Muscle layer of duodenum (tissue), 2 donors: ENCODE data around the gene C1orf56.
"Not testable (repeated sequence)": the region's sequence is repeated elsewhere in the genome, so short reads cannot be mapped to it uniquely, and the experiment has no call there.

Experiments
- H3K27ac ChIP-seq: one replicate; pipeline ENCODE4 v1.7.0; 2013; ENCODE audit warnings: mild to moderate bottlenecking, low read length
- H3K27me3 ChIP-seq: one replicate; pipeline ENCODE4 v1.7.0; 2013; ENCODE audit warnings: low read depth, mild to moderate bottlenecking, control low read depth, low read length
- H3K36me3 ChIP-seq, 2 donors: one replicate each; pipeline ENCODE4 v1.7.0; 2013; ENCODE audit warnings: low read length in 2 of 2, control low read depth in 1 of 2, mild to moderate bottlenecking in 1 of 2; ENCODE audit not compliant: insufficient read depth in 2 of 2, control insufficient read depth in 1 of 2
- H3K4me1 ChIP-seq, 2 donors: one replicate each; pipeline ENCODE4 v1.7.0; 2013; ENCODE audit warnings: low read length in 2 of 2, mild to moderate bottlenecking in 2 of 2, control low read depth in 1 of 2, moderate library complexity in 1 of 2; ENCODE audit not compliant: insufficient read depth in 2 of 2, control insufficient read depth in 1 of 2
- H3K4me3 ChIP-seq, 2 donors: one replicate each; pipeline ENCODE4 v1.7.0; 2013; ENCODE audit warnings: low read length in 2 of 2, low read depth in 1 of 2, mild to moderate bottlenecking in 1 of 2
- H3K9me3 ChIP-seq, 2 donors: one replicate each; pipeline ENCODE4 v1.7.0; 2013; ENCODE audit warnings: low read length in 2 of 2, control low read depth in 1 of 2, mild to moderate bottlenecking in 1 of 2; ENCODE audit not compliant: control insufficient read depth in 1 of 2
- donor health status: healthy.

The C1orf56 gene

DNA sequence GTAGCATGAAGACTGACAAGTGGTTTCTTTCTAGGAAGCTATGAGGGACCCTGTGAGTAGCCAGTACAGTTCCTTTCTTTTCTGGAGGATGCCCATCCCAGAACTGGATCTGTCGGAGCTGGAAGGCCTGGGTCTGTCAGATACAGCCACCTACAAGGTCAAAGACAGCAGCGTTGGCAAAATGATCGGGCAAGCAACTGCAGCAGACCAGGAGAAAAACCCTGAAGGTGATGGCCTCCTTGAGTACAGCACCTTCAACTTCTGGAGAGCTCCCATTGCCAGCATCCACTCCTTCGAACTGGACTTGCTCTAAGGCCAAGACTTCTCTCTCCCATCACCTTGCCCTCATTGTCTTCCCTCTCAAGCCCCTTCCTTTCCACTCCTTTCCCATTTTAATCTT, 19.6 kb downstream of the C1orf56 start:
- Histone ChIP-seq H3K27me3 (no peaks in the 10 kb centered on the region), H3K27ac (no peak overlapping the region), H3K4me1 (peaks cover 0 to 7% of the 10 kb centered on the region in 2 donors), H3K4me3 (no peak overlapping the region), H3K9me3 (no peaks in the 10 kb centered on the region), H3K36me3 (peaks cover 0 to 3% of the 10 kb centered on the region in 2 donors)

- Histone ChIP-seq H3K9me3 (no peaks in the 10 kb centered on the region), H3K4me1 (peaks cover 0 to 7% of the 10 kb centered on the region in 2 donors), H3K27ac (no peak overlapping the region), H3K36me3 (peaks cover 0 to 9% of the 10 kb centered on the region in 2 donors), H3K27me3 (no peaks in the 10 kb centered on the region), H3K4me3 (no peak overlapping the region)
Observed at GRCh38 chr1:151069103-151069486, 21.5 kb downstream of the C1orf56 start.

GRCh38 chr1:151070474-151071276, 23.1 kb downstream of the C1orf56 start, which contains the start of gene GABPB2:
TSS of gene GABPB2 (plus strand) at chr1:151070761. CDS start at chr1:151088190, 17,429 bp downstream.
- H3K4me3 ChIP-seq = peak within 1 kb of the TSS; percentile 80 to 95

GRCh38 chr1:151072224-151072623, 24.7 kb downstream of the C1orf56 start:
- Histone ChIP-seq H3K4me3 (no peak overlapping the region), H3K36me3 (peaks cover 0 to 9% of the 10 kb centered on the region in 2 donors), H3K27me3 (no peaks in the 10 kb centered on the region), H3K4me1 (peaks cover 0 to 7% of the 10 kb centered on the region in 2 donors), H3K9me3 (no peaks in the 10 kb centered on the region), H3K27ac (no peak overlapping the region)

More at GRCh38 chr1:151070474-151071276, 23.1 kb downstream of the C1orf56 start, which contains the start of gene GABPB2:
- H3K27me3 ChIP-seq = no peaks in the 10 kb centered on the region
- H3K27ac ChIP-seq = peak within 1 kb of the TSS; percentile 100
- peaks cover 0 to 7% of the 10 kb centered on the region in 2 donors for H3K4me1 ChIP-seq
- no peaks in the 10 kb centered on the region for H3K9me3 ChIP-seq
- H3K36me3 ChIP-seq = peaks cover 0 to 9% of the 10 kb centered on the region in 2 donors

DNA sequence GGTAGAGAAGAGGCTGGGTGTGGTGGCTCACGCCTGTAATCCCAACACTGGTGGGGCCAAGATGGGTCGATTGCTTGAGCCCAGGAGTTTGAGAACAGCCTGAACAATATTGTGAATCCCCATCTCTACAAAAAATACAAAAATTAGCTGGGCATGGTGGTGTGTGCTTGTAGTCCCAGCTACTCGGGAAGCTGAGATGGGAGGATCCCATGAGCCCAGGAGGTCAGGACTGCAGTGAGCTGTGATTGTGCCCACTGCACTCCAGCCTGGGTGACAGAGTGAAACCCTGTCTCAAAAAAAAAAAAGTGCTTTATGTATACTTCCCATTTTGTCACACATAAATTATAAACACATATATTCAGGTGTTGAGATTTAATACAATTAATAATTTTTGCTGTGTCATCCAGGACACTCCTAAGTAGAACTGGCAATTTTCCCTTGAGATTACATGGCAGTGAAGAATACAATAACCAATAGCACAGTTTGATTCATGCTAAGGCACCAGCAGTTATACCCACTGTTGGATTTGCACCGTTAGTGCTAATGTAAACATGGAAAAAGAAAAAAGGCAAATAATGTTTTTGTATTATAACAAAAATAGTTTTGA, 38.5 kb downstream of the C1orf56 start:
- H3K36me3 ChIP-seq = no peaks in the 10 kb centered on the region
- H3K9me3 ChIP-seq = no peaks in the 10 kb centered on the region

GRCh38 chr1:151097426-151097825, 49.9 kb downstream of the C1orf56 start:
- not testable (repeated sequence) for H3K27me3 ChIP-seq, H3K4me3 ChIP-seq, H3K4me1 ChIP-seq, H3K27ac ChIP-seq, H3K9me3 ChIP-seq
- H3K36me3 ChIP-seq = peaks cover 0 to 13% of the 10 kb centered on the region in 2 donors

More for the DNA sequence above, 38.5 kb downstream of the C1orf56 start:
- Histone ChIP-seq H3K27ac (no peak overlapping the region), H3K4me3 (no peak overlapping the region), H3K27me3 (no peaks in the 10 kb centered on the region), H3K4me1 (no peaks in the 10 kb centered on the region)

DNA sequence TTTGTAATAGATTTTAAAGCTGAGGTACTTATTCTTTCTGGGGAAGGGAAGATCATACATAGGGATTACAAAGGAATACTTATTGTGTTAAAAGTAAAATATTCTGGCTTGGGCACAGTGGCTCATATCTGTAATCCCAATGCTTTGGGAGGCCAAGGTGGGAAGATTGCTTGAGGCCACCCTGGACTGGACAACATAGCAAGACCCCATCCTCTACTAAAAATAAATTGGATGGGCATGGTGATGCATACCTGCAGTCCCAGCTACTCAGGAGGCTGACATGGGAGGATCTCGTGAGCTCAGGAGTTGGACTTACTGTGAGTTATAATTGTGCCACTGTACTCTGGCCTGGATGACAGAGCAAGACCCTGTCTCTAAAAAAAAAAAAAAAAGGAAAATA, 50.6 kb downstream of the C1orf56 start:
- no peaks in the 10 kb centered on the region for H3K27me3 ChIP-seq
- no peaks in the 10 kb centered on the region for H3K4me1 ChIP-seq
- H3K4me3 ChIP-seq = no peak overlapping the region
- H3K9me3 ChIP-seq = no peaks in the 10 kb centered on the region
- peaks cover 0 to 13% of the 10 kb centered on the region in 2 donors for H3K36me3 ChIP-seq
- no peak overlapping the region for H3K27ac ChIP-seq
